Measurements from ENCODE around the gene TEF.
A peak's percentile ranks its signal among the peaks of the same experiment; 100 is the strongest.

The TEF gene

GRCh38 chr22:41364955-41365354 is 16.8 kb upstream of the TEF start:
- no peaks in the 10 kb centered on the region for H3K9me3 ChIP-seq (replicated peaks; ENCODE audit: insufficient read depth, low read length)
- H3K79me2 ChIP-seq (ENCODE audit: low read length) = no peaks in the 10 kb centered on the region
- H3K9ac ChIP-seq (ENCODE audit: low read length) = no peak overlapping the region
- no peak for TF ChIP-seq EZH2 (optimal IDR thresholded peaks at IDR 0.05; ENCODE audit: low read depth, low read length)
- no peak for TF ChIP-seq EZH2phosphoT487 (IDR thresholded peaks at IDR 0.05; ENCODE audit: low read length)
- TF ChIP-seq CTCF (IDR thresholded peaks at IDR 0.05; ENCODE audit: low read length) = no peak
- no peak overlapping the region for H2AFZ ChIP-seq (ENCODE audit: low read length)
- no peak overlapping the region for H3K27ac ChIP-seq (ENCODE audit: low read length)
- H3K36me3 ChIP-seq (replicated peaks; ENCODE audit: insufficient read depth, low read length) = no peaks in the 10 kb centered on the region
- no peaks in the 10 kb centered on the region for H4K20me1 ChIP-seq (ENCODE audit: insufficient read depth, low read length)
- 0 out of 2 replicates have a peak, but pooled peaks cover 4% of the 10 kb centered on the region for H3K27me3 ChIP-seq (replicated peaks; ENCODE audit: insufficient read depth, low read length)
- DNase-seq = no peak
- H3F3A ChIP-seq (ENCODE audit: insufficient read depth, low read length) = no peaks in the 10 kb centered on the region
- H3K9me2 ChIP-seq (replicated peaks; ENCODE audit: insufficient read depth, low read length) = no peaks in the 10 kb centered on the region
- H3K4me3 ChIP-seq (ENCODE audit: low read length) = no peak overlapping the region
- H3K4me1 ChIP-seq (ENCODE audit: low read length) = no peaks in the 10 kb centered on the region
- no peak overlapping the region for H3K4me2 ChIP-seq (ENCODE audit: low read depth, low read length)

GRCh38 chr22:41365425-41365824 is 16.3 kb upstream of the TEF start:
- TF ChIP-seq CTCF (IDR thresholded peaks at IDR 0.05; ENCODE audit: low read length) (no peak), EZH2 (optimal IDR thresholded peaks at IDR 0.05; ENCODE audit: low read depth, low read length) (no peak), EZH2phosphoT487 (IDR thresholded peaks at IDR 0.05; ENCODE audit: low read length) (no peak)
- Histone ChIP-seq H3K79me2 (ENCODE audit: low read length) (no peaks in the 10 kb centered on the region), H3K4me3 (ENCODE audit: low read length) (no peak overlapping the region), H3K9me3 (replicated peaks; ENCODE audit: insufficient read depth, low read length) (no peaks in the 10 kb centered on the region), H3K9me2 (replicated peaks; ENCODE audit: insufficient read depth, low read length) (no peaks in the 10 kb centered on the region), H3K9ac (ENCODE audit: low read length) (no peak overlapping the region), H3K36me3 (replicated peaks; ENCODE audit: insufficient read depth, low read length) (no peaks in the 10 kb centered on the region), H3K4me1 (ENCODE audit: low read length) (no peaks in the 10 kb centered on the region), H3K27ac (ENCODE audit: low read length) (no peak overlapping the region), H4K20me1 (ENCODE audit: insufficient read depth, low read length) (no peaks in the 10 kb centered on the region), H3F3A (ENCODE audit: insufficient read depth, low read length) (no peaks in the 10 kb centered on the region), H3K27me3 (replicated peaks; ENCODE audit: insufficient read depth, low read length) (0 out of 2 replicates have a peak, but pooled peaks cover 4% of the 10 kb centered on the region), H2AFZ (ENCODE audit: low read length) (no peak overlapping the region), H3K4me2 (ENCODE audit: low read depth, low read length) (no peak overlapping the region)
- no peak for DNase-seq

- no peaks in the 10 kb centered on the region for H4K20me1 ChIP-seq (ENCODE audit: insufficient read depth, low read length)
- TF ChIP-seq EZH2 (optimal IDR thresholded peaks at IDR 0.05; ENCODE audit: low read depth, low read length) = no peak
- H3F3A ChIP-seq (ENCODE audit: insufficient read depth, low read length) = no peaks in the 10 kb centered on the region
- no peaks in the 10 kb centered on the region for H3K9me3 ChIP-seq (replicated peaks; ENCODE audit: insufficient read depth, low read length)
- peak overlapping the region; percentile 39; the same call in 1 of the 2 replicates for H2AFZ ChIP-seq (ENCODE audit: low read length)
- no peak overlapping the region for H3K27ac ChIP-seq (ENCODE audit: low read length)
- H3K36me3 ChIP-seq (replicated peaks; ENCODE audit: insufficient read depth, low read length) = no peaks in the 10 kb centered on the region
- H3K79me2 ChIP-seq (ENCODE audit: low read length) = no peaks in the 10 kb centered on the region
- H3K9me2 ChIP-seq (replicated peaks; ENCODE audit: insufficient read depth, low read length) = no peaks in the 10 kb centered on the region
- peak overlapping the region; percentile 28; the same call in 1 of the 2 replicates for H3K4me2 ChIP-seq (ENCODE audit: low read depth, low read length)
- DNase-seq = no peak
- no peak overlapping the region for H3K4me3 ChIP-seq (ENCODE audit: low read length)
- 0 out of 2 replicates have a peak, but pooled peaks cover 4% of the 10 kb centered on the region for H3K27me3 ChIP-seq (replicated peaks; ENCODE audit: insufficient read depth, low read length)
- no peak overlapping the region for H3K9ac ChIP-seq (ENCODE audit: low read length)
- no peaks in the 10 kb centered on the region for H3K4me1 ChIP-seq (ENCODE audit: low read length)
These were observed 15.3 kb upstream of the TEF start for GRCh38 chr22:41366323-41367029.

Data from MM.1S (cell line).